PC-9 (cell line): ENCODE measurements around the gene KRTAP19-6. TPM values are rescaled to one million over a fixed set of nuclear protein-coding genes. Genes with fewer than 3 reads are reported as not detected.

Experiments used
- BruUV-seq: library from RNA; stranded (reverse); fragments of 400-500 nt; replicated peaks from 2 replicates; lab custom pipeline; 2021; lab: Mats Ljungman, UMichigan
- CTCF ChIA-PET: fragments of 300-600 bp; sonication (Branson Sonifier 250); formaldehyde crosslinking; loops from one replicate; lab custom pipeline; 2022; ENCODE audit warnings: antibody characterized with exemption; lab: Charles Lee
- POLR2A ChIA-PET: fragments of 300-600 bp; sonication (Branson Sonifier 250); formaldehyde crosslinking; loops from one replicate; lab custom pipeline; 2022; ENCODE audit warnings: antibody characterized with exemption; ENCODE audit not compliant: unreplicated experiment; lab: Charles Lee
- DNase-seq, 2 experiments: peaks; one replicate each; pipeline versions ENCODE4 v3.0.0 to v3.0.0-alpha.2; 2015 to 2022; ENCODE audit warnings: mixed read lengths in 1 of 2
- H2AFZ ChIP-seq: fragments of 200-600 bp; sonication (generic); 2 replicates; pipeline ENCODE4 v1.8.1; 2017; ENCODE audit warnings: antibody characterized with exemption
- H3F3A ChIP-seq: fragments of 200-600 bp; sonication (generic); 2 replicates; pipeline ENCODE4 v1.8.1; 2017; ENCODE audit warnings: antibody characterized with exemption, mild to moderate bottlenecking, low read depth; ENCODE audit not compliant: insufficient read depth
- H3K27ac ChIP-seq: fragments of 200-600 bp; sonication (generic); 2 replicates; pipeline ENCODE4 v1.6.1; 2016; ENCODE audit warnings: mixed run types
- H3K27me3 ChIP-seq: fragments of 200-600 bp; sonication (generic); 2 replicates; pipeline ENCODE4 v1.6.1; 2016; ENCODE audit warnings: low read depth, mixed run types; ENCODE audit not compliant: insufficient read depth
- H3K36me3 ChIP-seq: fragments of 200-600 bp; sonication (generic); 2 replicates; pipeline ENCODE4 v1.6.1; 2016; ENCODE audit warnings: low read depth, mixed run types
- H3K4me1 ChIP-seq: fragments of 200-600 bp; sonication (generic); replicated peaks from 2 replicates; pipeline ENCODE4 v1.6.1; 2016; ENCODE audit warnings: mixed run types; ENCODE audit not compliant: insufficient read depth
- H3K4me2 ChIP-seq: fragments of 200-600 bp; sonication (generic); 2 replicates; pipeline ENCODE4 v1.6.1; 2017; ENCODE audit warnings: mixed run types
- H3K4me3 ChIP-seq: fragments of 200-600 bp; sonication (generic); 2 replicates; pipeline ENCODE4 v1.6.1; 2016; ENCODE audit warnings: mixed run types
- H3K79me2 ChIP-seq: fragments of 200-600 bp; sonication (generic); 2 replicates; pipeline ENCODE4 v1.6.1; 2017; ENCODE audit warnings: low read depth, mixed run types
- H3K9me2 ChIP-seq: fragments of 200-600 bp; sonication (generic); 2 replicates; pipeline ENCODE4 v1.8.1; 2017; ENCODE audit warnings: mild to moderate bottlenecking; ENCODE audit not compliant: insufficient read depth
- H3K9me3 ChIP-seq: fragments of 200-600 bp; sonication (generic); 2 replicates; pipeline ENCODE4 v1.8.1; 2016; ENCODE audit warnings: low read depth; ENCODE audit not compliant: insufficient read depth
- H4K20me1 ChIP-seq: fragments of 200-600 bp; sonication (generic); 2 replicates; pipeline ENCODE4 v1.8.1; 2017; ENCODE audit not compliant: insufficient read depth
- EZH2 ChIP-seq: fragments of 200-600 bp; sonication (generic); IDR thresholded peaks from 2 replicates; pipeline ENCODE4 v1.8.0; 2017; ENCODE audit warnings: antibody characterized with exemption, low read depth
- intact Hi-C: fragments of 100-400 bp; cut with micrococcal nuclease; formaldehyde crosslinking; loops from one replicate; pipeline ENCODE4 v1.10.0; 2022; ENCODE audit not compliant: unreplicated experiment
- total RNA-seq: library from RNA; stranded (reverse); gene quantifications from 2 replicates; pipeline ENCODE4 v1.2.3, GENCODE V29; 2021
- TF ChIP-seq, protein P1 (sequence below): fragments of 200-600 bp; sonication (generic); conservative IDR thresholded peaks from 2 replicates; pipeline ENCODE4 v1.6.1; 2017; ENCODE audit warnings: mixed run types, antibody characterized with exemption, mild to moderate bottlenecking, moderate library complexity

Gene KRTAP19-6
- total RNA-seq, 1 experiment from 2014 or later, result not detected

DNA sequence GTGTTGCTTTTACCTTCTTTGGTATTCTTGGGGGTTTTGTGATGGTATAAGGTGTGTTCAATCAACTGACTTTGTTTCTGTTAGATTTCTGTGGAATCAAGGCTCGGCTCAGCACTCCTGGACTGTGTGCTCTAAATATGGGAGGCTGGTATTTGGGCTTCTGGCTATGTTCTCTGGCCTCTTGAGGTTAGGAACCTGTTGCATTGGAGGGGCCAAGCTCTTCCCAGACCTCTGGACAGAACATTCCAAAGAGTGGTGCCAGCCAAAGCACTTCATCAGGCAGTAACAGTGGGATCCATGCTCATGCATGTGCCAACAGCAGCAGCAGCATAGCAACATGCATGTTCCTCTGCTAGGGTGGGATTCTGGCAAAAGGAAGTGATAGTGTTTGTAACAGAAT lies 11.1 kb upstream of the KRTAP19-6 start:
- Histone ChIP-seq H2AFZ (no peak overlapping the region), H3K9me2 (no peaks in the 10 kb centered on the region), H3K4me3 (no peak overlapping the region), H3K4me1 (no peaks in the 10 kb centered on the region), H3F3A (no peaks in the 10 kb centered on the region), H3K27me3 (no peaks in the 10 kb centered on the region), H4K20me1 (no peaks in the 10 kb centered on the region), H3K36me3 (no peaks in the 10 kb centered on the region), H3K27ac (no peak overlapping the region), H3K4me2 (no peak overlapping the region), H3K9me3 (no peaks in the 10 kb centered on the region), H3K79me2 (no peaks in the 10 kb centered on the region)
- TF ChIP-seq EZH2, result no peak
- TF ChIP-seq, protein P1, sequence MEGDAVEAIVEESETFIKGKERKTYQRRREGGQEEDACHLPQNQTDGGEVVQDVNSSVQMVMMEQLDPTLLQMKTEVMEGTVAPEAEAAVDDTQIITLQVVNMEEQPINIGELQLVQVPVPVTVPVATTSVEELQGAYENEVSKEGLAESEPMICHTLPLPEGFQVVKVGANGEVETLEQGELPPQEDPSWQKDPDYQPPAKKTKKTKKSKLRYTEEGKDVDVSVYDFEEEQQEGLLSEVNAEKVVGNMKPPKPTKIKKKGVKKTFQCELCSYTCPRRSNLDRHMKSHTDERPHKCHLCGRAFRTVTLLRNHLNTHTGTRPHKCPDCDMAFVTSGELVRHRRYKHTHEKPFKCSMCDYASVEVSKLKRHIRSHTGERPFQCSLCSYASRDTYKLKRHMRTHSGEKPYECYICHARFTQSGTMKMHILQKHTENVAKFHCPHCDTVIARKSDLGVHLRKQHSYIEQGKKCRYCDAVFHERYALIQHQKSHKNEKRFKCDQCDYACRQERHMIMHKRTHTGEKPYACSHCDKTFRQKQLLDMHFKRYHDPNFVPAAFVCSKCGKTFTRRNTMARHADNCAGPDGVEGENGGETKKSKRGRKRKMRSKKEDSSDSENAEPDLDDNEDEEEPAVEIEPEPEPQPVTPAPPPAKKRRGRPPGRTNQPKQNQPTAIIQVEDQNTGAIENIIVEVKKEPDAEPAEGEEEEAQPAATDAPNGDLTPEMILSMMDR, result no peak
- DNase-seq, result no peak
- CTCF ChIA-PET, result no interaction called here
- intact Hi-C loops, result no loop called here
- POLR2A ChIA-PET, result no interaction called here
- no TSS peak for BruUV-seq

GRCh38 chr21:30518876-30519275 lies 22.8 kb downstream of the KRTAP19-6 start:
- intact Hi-C loops, result no loop called here
- Histone ChIP-seq H3K9me2 (no peaks in the 10 kb centered on the region), H3K4me2 (no peak overlapping the region), H3K4me3 (no peak overlapping the region), H3K4me1 (no peaks in the 10 kb centered on the region), H3K27ac (no peak overlapping the region), H3K9me3 (no peaks in the 10 kb centered on the region), H3K27me3 (no peaks in the 10 kb centered on the region), H4K20me1 (no peaks in the 10 kb centered on the region), H3F3A (no peaks in the 10 kb centered on the region), H3K36me3 (no peaks in the 10 kb centered on the region), H2AFZ (no peak overlapping the region), H3K79me2 (no peaks in the 10 kb centered on the region)
- TF ChIP-seq, protein P1, result no peak
- no peak for TF ChIP-seq EZH2
- no peak for DNase-seq
- ChIA-PET CTCF (no interaction called here), POLR2A (no interaction called here)
- no TSS peak for BruUV-seq

- Histone ChIP-seq H3K27ac (no peak overlapping the region), H3K4me2 (no peak overlapping the region), H4K20me1 (no peaks in the 10 kb centered on the region), H3K4me1 (no peaks in the 10 kb centered on the region), H3K9me3 (no peaks in the 10 kb centered on the region), H2AFZ (no peak overlapping the region), H3K79me2 (no peaks in the 10 kb centered on the region), H3K27me3 (no peaks in the 10 kb centered on the region), H3K36me3 (no peaks in the 10 kb centered on the region), H3K9me2 (no peaks in the 10 kb centered on the region), H3K4me3 (no peak overlapping the region), H3F3A (no peaks in the 10 kb centered on the region)
- DNase-seq, result no peak
- TF ChIP-seq, protein P1, result no peak
- TF ChIP-seq EZH2, result no peak
- POLR2A ChIA-PET, result no interaction called here
- CTCF ChIA-PET, result no interaction called here
- BruUV-seq, result no TSS peak
- intact Hi-C loops, result no loop called here
These were observed 26.0 kb downstream of the KRTAP19-6 start for GRCh38 chr21:30515681-30516080.
